Measurements from ENCODE around the gene RNF10. TPM values are rescaled to one million over a fixed set of nuclear protein-coding genes. Genes with fewer than 3 reads are reported as not detected.
A peak's percentile ranks its signal among the peaks of the same experiment; 100 is the strongest.
"Not testable (repeated sequence)": the region's sequence is repeated elsewhere in the genome, so short reads cannot be mapped to it uniquely, and the experiment has no call there.

The RNF10 gene
- total RNA-seq, 2 donors from 2014 or later: 241 to 279 TPM

DNA sequence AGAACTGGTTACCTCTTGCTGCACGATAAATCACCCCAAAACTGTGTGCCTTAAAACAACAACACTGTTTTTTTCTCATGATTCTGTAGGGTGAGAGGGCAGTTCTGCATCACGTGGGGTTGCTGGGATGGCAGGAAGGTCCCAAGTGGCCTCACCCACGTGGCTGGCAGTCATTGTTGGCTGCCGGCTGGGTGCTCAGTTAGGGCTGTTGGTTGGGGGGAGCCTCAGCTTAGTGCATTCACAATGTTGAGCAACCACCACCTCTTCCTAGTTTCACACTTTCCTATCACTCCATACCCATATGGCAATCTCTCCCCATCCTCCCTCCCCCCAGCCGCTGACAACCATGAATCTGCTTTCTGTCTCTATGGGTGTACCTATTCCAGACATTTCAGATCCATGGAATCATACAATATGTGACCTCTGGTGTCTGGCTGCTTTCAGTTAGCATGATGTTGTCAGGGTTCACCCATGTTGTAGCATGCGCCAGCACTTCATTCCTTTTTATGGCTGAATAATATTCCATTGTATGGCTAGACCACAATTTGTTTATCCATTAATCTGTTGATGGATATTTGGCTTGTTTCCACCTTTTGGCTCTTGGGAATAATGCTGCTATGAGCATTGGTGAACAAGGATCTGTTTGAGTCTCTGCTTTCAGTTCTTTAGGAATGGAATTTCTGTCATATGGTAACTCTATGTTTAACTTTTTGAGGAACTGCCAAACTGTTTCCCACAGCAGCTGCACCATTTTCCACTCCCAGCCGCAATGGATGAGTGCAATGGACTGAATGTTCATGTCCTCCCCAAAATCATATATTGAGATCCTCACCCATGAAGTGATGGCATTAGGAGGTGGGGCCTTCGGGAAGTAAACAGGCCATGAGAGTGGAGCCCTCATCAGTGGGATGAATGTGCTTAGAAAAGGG, 58.2 kb downstream of the RNF10 start:
- Mint-ChIP-seq H3K36me3 (no peaks in the 10 kb centered on the region), H3K27ac (no peak overlapping the region), H3K9me3 (no peaks in the 10 kb centered on the region), H3K27me3 (peaks cover 0 to 5% of the 10 kb centered on the region in 2 donors), H3K4me3 (no peak overlapping the region), H3K4me1 (ENCODE audit: low read depth in 2 of 2) (no peaks in the 10 kb centered on the region)
- ATAC-seq (no peak), DNase-seq (ENCODE audit: low spot score) (no peak)

DNA sequence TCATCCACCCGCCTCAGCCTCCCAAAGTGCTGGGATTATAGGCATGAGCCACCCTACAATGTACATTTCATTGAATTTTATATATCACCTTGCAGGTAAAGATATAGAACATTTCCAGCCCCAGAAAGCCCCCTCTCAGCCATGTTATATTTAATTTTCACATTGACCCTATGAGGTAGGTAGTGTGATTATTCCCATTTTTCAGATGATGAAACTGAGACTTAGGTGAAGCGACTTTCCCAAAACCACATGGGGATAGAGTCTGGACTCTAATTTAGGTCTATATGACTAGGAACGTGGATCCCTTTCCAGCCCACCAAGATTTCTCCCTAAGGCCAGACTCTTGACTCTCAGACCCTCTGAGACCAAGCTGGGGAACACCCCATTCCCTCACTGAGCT, 62.7 kb downstream of the RNF10 start:
- no peak for ATAC-seq

DNA sequence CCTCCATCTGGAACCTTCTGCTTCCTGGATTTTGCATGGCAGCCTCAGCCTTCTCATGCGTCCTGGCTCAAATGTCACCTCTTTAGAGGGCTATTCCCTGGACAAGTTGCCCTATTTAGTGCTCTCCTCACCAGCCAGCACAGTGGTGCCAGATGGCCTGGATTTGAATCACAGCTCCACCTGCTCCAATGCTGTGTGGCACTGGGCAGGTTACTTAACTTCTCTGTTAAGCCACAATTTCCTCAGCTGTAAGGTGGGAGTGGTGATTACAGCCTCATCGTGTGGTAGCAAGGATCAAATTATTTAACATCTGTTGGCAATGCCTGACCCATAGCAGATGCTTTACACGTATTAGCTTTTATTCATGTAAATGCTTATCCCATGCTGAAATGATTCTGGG, 63.7 kb downstream of the RNF10 start:
- Mint-ChIP-seq H3K4me3 (no peak overlapping the region), H3K4me1 (ENCODE audit: low read depth in 2 of 2) (no peaks in the 10 kb centered on the region), H3K27me3 (peaks cover 11 to 16% of the 10 kb centered on the region in 2 donors), H3K36me3 (no peaks in the 10 kb centered on the region), H3K27ac (no peak overlapping the region), H3K9me3 (no peaks in the 10 kb centered on the region)
- ATAC-seq (no peak), DNase-seq (ENCODE audit: low spot score) (no peak)

More for the DNA sequence above, 62.7 kb downstream of the RNF10 start:
- Mint-ChIP-seq H3K27me3 (peaks cover 9 to 16% of the 10 kb centered on the region in 2 donors), H3K4me3 (no peak overlapping the region), H3K27ac (no peak overlapping the region), H3K4me1 (ENCODE audit: low read depth in 2 of 2) (no peaks in the 10 kb centered on the region), H3K9me3 (no peaks in the 10 kb centered on the region), H3K36me3 (no peaks in the 10 kb centered on the region)
- DNase-seq (ENCODE audit: low spot score): no peak

DNA sequence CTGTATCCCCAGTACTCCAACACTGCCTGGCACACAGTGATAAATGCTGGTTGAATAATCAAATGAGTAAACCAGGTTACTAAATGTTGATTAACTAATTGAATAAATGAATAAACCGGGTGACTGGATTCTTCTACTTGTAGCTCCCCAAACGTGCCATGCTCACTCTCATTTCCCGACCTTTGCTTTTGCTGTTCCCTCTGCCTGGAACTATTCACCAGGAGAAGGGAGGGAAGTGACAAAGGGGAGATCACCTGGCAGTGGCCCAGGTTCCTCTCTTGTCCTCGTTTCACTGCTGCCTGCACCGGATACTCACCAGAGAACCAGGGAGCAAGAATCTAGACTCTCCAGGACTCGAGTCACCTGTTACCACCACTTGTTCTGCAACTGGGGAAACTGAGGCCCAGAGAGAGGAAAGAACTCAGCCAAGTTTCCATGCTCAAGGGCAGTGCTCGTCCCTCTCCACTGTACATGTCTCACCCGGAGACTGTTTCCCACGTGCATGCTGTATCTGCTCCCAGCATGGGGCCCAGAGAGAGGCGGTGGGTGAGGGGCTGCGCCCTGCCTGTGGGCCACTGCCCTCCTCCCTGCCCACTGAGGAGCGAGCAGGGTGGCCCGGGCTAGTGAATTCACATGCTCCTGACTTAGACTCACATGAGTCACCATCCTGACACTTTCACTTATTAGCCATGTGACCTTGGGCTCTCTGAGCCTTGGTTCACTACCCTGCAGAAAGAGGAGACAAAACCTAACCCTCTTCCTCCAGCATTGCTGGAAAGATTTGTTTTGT, 64.7 kb downstream of the RNF10 start:
- no peak for DNase-seq (ENCODE audit: low spot score)
- Mint-ChIP-seq H3K36me3 (no peaks in the 10 kb centered on the region), H3K27me3 (peaks cover 11 to 16% of the 10 kb centered on the region in 2 donors), H3K9me3 (no peaks in the 10 kb centered on the region), H3K4me1 (ENCODE audit: low read depth in 2 of 2) (no peaks in the 10 kb centered on the region), H3K27ac (no peak overlapping the region), H3K4me3 (no peak overlapping the region)
- ATAC-seq: peak; percentile 28 to 52

DNA sequence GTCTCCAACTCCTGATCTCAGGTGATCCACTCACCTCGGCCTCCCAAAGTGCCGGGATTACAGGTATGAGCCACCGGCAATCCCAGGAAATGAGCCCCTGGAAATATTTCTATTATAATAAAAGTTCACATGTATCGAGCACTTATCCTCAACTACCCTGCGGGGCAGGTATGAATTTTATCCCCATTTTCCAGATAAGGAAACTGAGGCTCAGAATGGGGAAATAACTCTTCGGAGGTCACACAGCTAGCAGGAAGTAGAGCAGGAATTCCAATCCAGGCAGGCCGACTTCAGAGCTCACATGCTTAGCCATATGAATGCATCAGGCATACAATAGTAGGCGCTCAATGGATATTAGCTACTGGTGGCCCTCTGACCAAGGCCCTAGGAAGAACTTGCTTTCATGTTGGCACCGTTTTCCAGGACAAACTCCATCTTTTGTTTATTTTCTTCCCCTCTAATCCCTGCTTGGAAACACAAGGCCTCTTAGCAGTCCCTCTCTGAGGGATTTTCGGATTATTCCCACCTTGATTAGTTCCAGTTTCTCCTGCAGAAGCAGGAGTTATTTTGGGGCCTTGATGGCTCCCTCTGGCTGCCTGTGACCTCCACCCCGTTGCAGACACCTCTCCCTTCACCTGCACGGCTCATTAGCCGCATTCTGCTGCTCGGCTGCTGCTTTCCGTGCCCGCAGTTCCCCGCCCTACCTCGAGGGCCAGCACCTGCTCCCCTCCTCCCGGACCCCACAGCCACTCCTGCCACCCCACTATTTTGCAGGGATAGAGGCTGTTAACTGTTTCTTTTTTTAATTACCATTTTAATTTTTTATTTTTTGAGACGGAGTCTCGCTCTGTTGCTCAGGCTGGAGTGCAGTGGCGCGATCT, 65.8 kb downstream of the RNF10 start:
- H3K27ac Mint-ChIP-seq: no peak overlapping the region
- H3K4me3 Mint-ChIP-seq: no peak overlapping the region
- no peaks in the 10 kb centered on the region for H3K9me3 Mint-ChIP-seq
- no peak for DNase-seq (ENCODE audit: low spot score)
- H3K36me3 Mint-ChIP-seq: no peaks in the 10 kb centered on the region
- H3K27me3 Mint-ChIP-seq: peaks cover 11 to 16% of the 10 kb centered on the region in 2 donors
- no peaks in the 10 kb centered on the region for H3K4me1 Mint-ChIP-seq (ENCODE audit: low read depth in 2 of 2)
- no peak for ATAC-seq

DNA sequence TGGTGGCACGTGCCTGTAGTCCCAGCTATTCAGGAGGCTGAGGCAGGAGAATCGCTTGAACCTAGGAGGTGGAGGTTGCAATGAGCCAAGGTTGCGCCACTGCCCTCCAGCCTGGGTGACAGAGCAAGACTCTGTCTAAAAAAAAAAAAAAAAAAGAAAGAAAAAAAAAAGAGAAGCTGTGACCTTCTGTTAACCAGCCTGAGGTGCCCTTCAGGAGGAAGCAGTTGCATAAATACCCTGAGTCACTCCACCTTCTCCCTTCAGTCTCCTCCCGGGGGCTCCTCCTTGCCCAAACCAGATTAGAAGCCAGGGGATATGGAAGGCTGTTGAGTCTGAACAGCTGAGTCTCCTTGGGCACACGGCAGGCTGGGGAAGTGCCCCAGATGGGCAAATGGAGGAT, 68.3 kb downstream of the RNF10 start:
- ATAC-seq; H3K9me3 Mint-ChIP-seq; H3K4me1 Mint-ChIP-seq (ENCODE audit: low read depth in 2 of 2); H3K27ac Mint-ChIP-seq; DNase-seq (ENCODE audit: low spot score); H3K4me3 Mint-ChIP-seq; H3K36me3 Mint-ChIP-seq: not testable (repeated sequence)
- peaks cover 11% of the 10 kb centered on the region in 2 donors for H3K27me3 Mint-ChIP-seq

DNA sequence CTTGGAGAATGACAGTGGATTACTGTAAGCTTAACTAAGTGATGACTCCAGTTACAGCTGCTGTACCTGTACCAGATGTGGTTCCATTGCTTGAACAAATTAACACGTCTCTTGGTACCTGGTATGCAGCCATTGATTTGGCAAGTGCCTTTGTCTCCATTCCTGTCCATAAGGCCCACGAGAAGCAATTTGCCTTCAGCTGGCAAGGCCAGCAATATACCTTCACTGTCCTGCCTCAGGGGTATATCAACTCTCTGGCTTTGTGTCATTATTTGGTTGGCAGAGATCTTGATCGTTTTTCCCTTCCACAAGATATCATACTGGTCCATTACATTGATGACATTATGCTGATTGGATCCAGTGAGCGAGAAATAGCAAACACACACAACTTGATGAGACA, 76.4 kb downstream of the RNF10 start:
- no peaks in the 10 kb centered on the region for H3K27me3 Mint-ChIP-seq
- no peak overlapping the region for H3K4me3 Mint-ChIP-seq
- no peak for ATAC-seq
- no peak for DNase-seq (ENCODE audit: low spot score)
- no peaks in the 10 kb centered on the region for H3K36me3 Mint-ChIP-seq
- H3K4me1 Mint-ChIP-seq (ENCODE audit: low read depth in 2 of 2): no peaks in the 10 kb centered on the region
- H3K9me3 Mint-ChIP-seq: no peaks in the 10 kb centered on the region
- H3K27ac Mint-ChIP-seq: no peak overlapping the region

DNA sequence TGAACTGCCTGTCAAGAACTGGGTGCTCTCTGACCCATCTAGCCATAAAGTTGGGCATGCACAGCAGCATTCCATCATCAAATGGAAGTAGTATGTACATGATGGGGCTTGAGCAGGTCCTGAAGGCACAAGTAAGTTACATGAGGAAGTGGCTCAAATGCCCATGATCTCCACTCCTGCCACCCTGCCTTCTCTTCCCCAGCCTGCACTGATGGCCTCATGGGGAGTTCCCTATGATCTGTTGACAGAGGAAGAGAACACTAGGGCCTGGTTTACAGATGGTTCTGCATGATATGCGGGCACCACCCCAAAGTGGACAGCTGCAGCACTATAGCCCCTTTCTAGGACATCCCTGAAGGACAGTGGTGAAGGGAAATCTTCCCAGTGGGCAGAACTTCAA, 77.4 kb downstream of the RNF10 start:
- H3K27me3 Mint-ChIP-seq; H3K4me3 Mint-ChIP-seq; H3K9me3 Mint-ChIP-seq; ATAC-seq; H3K4me1 Mint-ChIP-seq (ENCODE audit: low read depth in 2 of 2); DNase-seq (ENCODE audit: low spot score); H3K27ac Mint-ChIP-seq; H3K36me3 Mint-ChIP-seq: not testable (repeated sequence)

DNA sequence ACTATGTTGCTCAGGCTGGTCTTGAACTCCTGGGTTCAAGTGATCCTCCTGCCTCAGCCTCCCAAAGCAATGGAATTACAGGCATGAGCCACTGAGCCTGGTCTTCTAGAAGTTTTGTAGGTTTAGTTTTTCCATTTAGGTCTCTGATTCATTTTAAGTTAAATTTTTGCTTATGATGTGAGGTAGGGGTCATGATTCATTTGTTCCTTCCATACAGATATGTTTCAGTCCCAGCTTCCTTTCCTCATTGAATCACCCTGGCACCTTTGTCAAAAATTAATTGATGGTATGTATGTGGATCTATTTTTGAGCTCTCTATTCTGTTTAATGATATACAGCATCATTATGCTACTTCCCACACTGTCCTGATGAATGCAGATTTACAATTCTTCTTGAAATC, 80.7 kb downstream of the RNF10 start:
- Mint-ChIP-seq H3K27me3 (peaks cover 12 to 16% of the 10 kb centered on the region in 2 donors), H3K4me1 (ENCODE audit: low read depth in 2 of 2) (no peaks in the 10 kb centered on the region), H3K36me3 (no peaks in the 10 kb centered on the region), H3K9me3 (no peaks in the 10 kb centered on the region), H3K27ac (no peak overlapping the region), H3K4me3 (no peak overlapping the region)
- ATAC-seq (no peak), DNase-seq (ENCODE audit: low spot score) (no peak)

DNA sequence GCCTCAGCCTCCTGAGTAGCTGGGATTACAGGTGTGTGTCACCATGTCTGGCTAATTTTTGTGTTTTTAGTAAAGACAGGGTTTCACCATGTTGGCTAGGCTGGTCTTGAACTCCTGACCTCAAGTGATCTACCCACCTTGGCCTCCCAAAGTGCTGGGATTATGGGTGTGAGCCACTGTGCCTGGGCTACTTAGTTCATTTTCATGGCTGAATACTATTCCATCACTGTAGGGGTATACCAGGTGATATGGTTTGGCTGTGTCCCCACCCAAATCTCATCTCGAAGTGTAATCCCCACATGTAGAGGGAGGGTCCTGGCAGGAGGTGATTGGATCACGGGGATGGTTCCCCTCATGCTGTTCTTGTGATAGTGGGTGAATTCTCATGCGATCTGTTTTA, 83.0 kb downstream of the RNF10 start:
- ATAC-seq; H3K4me1 Mint-ChIP-seq (ENCODE audit: low read depth in 2 of 2); H3K36me3 Mint-ChIP-seq; DNase-seq (ENCODE audit: low spot score); H3K4me3 Mint-ChIP-seq; H3K9me3 Mint-ChIP-seq; H3K27ac Mint-ChIP-seq: not testable (repeated sequence)
- peaks cover 24% of the 10 kb centered on the region in 2 donors for H3K27me3 Mint-ChIP-seq

DNA sequence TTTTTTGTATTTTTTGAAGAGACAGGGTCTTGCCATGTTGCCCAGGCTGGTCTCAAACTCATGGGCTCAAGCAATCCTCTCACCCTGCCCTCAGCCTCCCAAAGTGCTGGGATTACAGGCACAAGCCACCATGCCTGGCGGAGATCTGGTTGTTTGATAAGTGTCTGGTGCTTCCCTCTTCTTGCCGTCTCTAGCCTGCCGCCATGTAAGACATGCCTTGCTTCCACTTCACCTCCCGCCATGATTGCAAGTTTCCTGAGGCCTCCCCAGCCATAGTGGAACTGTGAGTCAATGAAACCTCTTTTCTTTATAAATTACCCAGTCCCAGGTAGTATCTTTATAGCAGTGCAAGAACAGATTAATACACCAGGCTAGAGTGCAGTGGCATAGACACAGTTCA, 83.6 kb downstream of the RNF10 start:
- not testable (repeated sequence) for ATAC-seq; DNase-seq (ENCODE audit: low spot score); H3K9me3 Mint-ChIP-seq; H3K36me3 Mint-ChIP-seq; H3K4me1 Mint-ChIP-seq (ENCODE audit: low read depth in 2 of 2); H3K27ac Mint-ChIP-seq; H3K4me3 Mint-ChIP-seq
- peaks cover 24 to 25% of the 10 kb centered on the region in 2 donors for H3K27me3 Mint-ChIP-seq

DNA sequence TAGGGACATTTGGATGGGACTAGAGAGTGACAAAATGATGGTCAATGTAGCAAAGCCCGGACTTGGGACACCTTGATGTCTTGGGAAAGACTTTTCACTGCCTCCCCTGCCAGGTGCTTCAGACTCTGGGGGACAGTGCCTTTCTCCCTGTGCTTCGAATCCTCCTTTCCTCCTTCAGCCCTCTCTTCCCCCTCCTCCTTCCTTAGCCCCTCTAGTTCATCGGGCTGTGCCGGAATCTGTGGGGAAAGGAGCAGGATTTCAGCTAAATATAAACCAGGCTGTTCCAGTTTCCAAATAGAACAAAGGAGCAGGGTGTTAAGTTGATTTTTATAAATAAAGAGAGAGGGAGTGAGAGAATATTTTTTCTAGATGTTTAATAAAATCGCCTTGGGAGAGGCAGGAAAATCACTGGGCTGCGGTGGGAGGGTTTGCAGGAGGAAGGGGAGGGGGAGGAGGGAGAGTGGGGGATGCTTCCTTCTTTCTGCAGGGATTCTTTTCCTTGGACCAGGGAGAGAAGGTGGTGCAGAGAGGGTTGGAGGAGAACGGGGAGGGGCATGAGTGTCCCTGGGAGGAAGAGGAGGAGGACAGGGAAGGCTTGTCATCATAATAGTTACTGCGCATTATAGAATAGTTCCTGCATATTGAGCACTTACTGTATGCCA, 84.9 kb downstream of the RNF10 start:
- no peaks in the 10 kb centered on the region for H3K9me3 Mint-ChIP-seq
- H3K4me3 Mint-ChIP-seq: no peak overlapping the region
- ATAC-seq: no peak
- no peak overlapping the region for H3K27ac Mint-ChIP-seq
- peaks cover 26 to 32% of the 10 kb centered on the region in 2 donors for H3K27me3 Mint-ChIP-seq
- H3K4me1 Mint-ChIP-seq (ENCODE audit: low read depth in 2 of 2): no peaks in the 10 kb centered on the region
- no peak for DNase-seq (ENCODE audit: low spot score)
- no peaks in the 10 kb centered on the region for H3K36me3 Mint-ChIP-seq

DNA sequence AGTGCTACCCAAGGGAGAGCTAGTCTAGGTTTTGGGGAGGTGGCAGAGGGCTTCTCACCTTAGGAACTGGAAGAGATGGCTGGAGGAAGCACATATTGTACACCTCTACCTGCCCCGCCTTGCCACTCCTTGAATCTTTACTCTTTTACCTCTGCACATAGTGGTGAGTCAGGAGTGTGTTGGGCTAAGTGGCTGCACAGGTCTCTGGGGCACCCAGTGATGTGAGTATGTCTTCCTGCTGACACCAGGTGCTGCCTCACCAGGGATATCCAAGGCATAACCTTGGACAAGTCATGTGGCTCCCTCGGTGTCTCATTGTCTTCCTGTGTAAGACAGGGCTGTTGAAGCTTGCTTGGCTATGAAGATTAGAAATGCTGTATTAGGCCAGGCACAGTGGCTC, 86.5 kb downstream of the RNF10 start:
- DNase-seq (ENCODE audit: low spot score): no peak
- no peaks in the 10 kb centered on the region for H3K36me3 Mint-ChIP-seq

More for the DNA sequence above, 86.5 kb downstream of the RNF10 start:
- no peaks in the 10 kb centered on the region for H3K9me3 Mint-ChIP-seq
- peak in 1 of 2 donors; percentile 17 for ATAC-seq
- H3K4me3 Mint-ChIP-seq: no peak overlapping the region
- H3K27me3 Mint-ChIP-seq: peaks cover 26 to 32% of the 10 kb centered on the region in 2 donors
- H3K4me1 Mint-ChIP-seq (ENCODE audit: low read depth in 2 of 2): no peaks in the 10 kb centered on the region
- H3K27ac Mint-ChIP-seq: no peak overlapping the region
